A549 (cell line): ENCODE data around the gene TREML2. TPM values are rescaled to one million over a fixed set of nuclear protein-coding genes. Genes with fewer than 3 reads are reported as not detected.

Source experiments
- ATAC-seq, 2 experiments: fragments of 200-7000 bp in 1 of 2; fragments of >200 bp in 1 of 2; cut with Nextera tagmentation in 1 of 2; cut with Tn5 transposase in 1 of 2; 3 replicates each; pipeline versions ENCODE4 v1.8.0 to v1.9.1; 2018 to 2020; ENCODE audit warnings: mild to moderate bottlenecking in 1 of 2, moderate library complexity in 1 of 2
- CTCF ChIA-PET: fragments of 300-600 bp; sonication (Branson Sonifier 250); formaldehyde crosslinking; extraction: SDS; loops from one replicate; lab custom pipeline; 2021; ENCODE audit warnings: antibody characterized with exemption, inconsistent platforms; lab: Yijun Ruan, JAX
- POLR2A ChIA-PET: fragments of 350-600 bp; formaldehyde crosslinking; extraction: SDS; loops from one replicate; lab custom pipeline; 2021; ENCODE audit warnings: antibody characterized with exemption, inconsistent platforms; lab: Yijun Ruan, JAX
- DNase-seq, 2 experiments: peaks; one replicate each; pipeline versions ENCODE4 v3.0.0 to v3.0.0-alpha.2; 2011 to 2016; ENCODE audit warnings: low read depth in 1 of 2, low spot score in 1 of 2
- FAIRE-seq: peaks from 2 replicates; lab custom pipeline; 2011; peaks lifted over from hg19 to GRCh38; lab: Jason Lieb, UNC
- H3K27ac ChIP-seq, 2 experiments: fragments of >200 bp; sonication (Bioruptor Twin); formaldehyde crosslinking; 3 replicates each; pipeline ENCODE4 v1.5.1; 2016 to 2017
- H3K4me1 ChIP-seq: fragments of >200 bp; sonication (Bioruptor Twin); formaldehyde crosslinking; 3 replicates; pipeline ENCODE4 v1.6.1; 2016
- H3K4me2 ChIP-seq: fragments of >200 bp; sonication (Bioruptor Twin); formaldehyde crosslinking; 3 replicates; pipeline ENCODE4 v1.6.1; 2016
- H3K4me3 ChIP-seq: fragments of >200 bp; sonication (Bioruptor Twin); formaldehyde crosslinking; 3 replicates; pipeline ENCODE4 v1.5.1; 2016
- H3K9me3 ChIP-seq: fragments of >200 bp; sonication (Bioruptor Twin); formaldehyde crosslinking; 3 replicates; pipeline ENCODE4 v1.6.1; 2016
- CBX8 ChIP-seq: fragments of 200-600 bp; sonication (generic); IDR thresholded peaks from 2 replicates; pipeline ENCODE4 v1.6.1; 2016
- E2F6 ChIP-seq: IDR thresholded peaks from 2 replicates; pipeline ENCODE4 v1.6.1; 2012; ENCODE audit warnings: low read depth, borderline replicate concordance
- EHMT2 ChIP-seq: fragments of 200-600 bp; sonication (generic); IDR thresholded peaks from 2 replicates; pipeline ENCODE4 v1.6.1; 2016; ENCODE audit warnings: antibody characterized with exemption, low read depth, mild to moderate bottlenecking, moderate library complexity
- MAX ChIP-seq: IDR thresholded peaks from 2 replicates; pipeline ENCODE4 v1.6.1; 2012
- MAZ ChIP-seq: fragments of 150-350 bp; IDR thresholded peaks from 2 replicates; pipeline ENCODE4 v1.6.1; 2014; ENCODE audit warnings: antibody characterized with exemption, low read depth, low read length, borderline replicate concordance
- MYC ChIP-seq: IDR thresholded peaks from 2 replicates; pipeline ENCODE4 v1.6.1; 2012; ENCODE audit warnings: mild to moderate bottlenecking, inconsistent platforms, low read length, improper control_type of control experiment, borderline replicate concordance
- NR3C1 ChIP-seq: fragments of >200 bp; sonication (Bioruptor Twin); formaldehyde crosslinking; IDR thresholded peaks from 3 replicates; pipeline ENCODE4 v1.6.1; 2017
- POLR2AphosphoS2 ChIP-seq: conservative IDR thresholded peaks from 2 replicates; pipeline ENCODE4 v1.6.1; 2012; ENCODE audit warnings: low read length, improper control_type of control experiment, inconsistent platforms
- RFX5 ChIP-seq: fragments of 450-650 bp; IDR thresholded peaks from 2 replicates; pipeline ENCODE4 v1.7.1; 2014; ENCODE audit warnings: antibody characterized with exemption, mild to moderate bottlenecking, moderate library complexity
- RNF2 ChIP-seq: fragments of 200-600 bp; sonication (generic); IDR thresholded peaks from 2 replicates; pipeline ENCODE4 v1.6.1; 2016; ENCODE audit warnings: low read depth, mild to moderate bottlenecking, antibody characterized with exemption, moderate library complexity, borderline replicate concordance
- TFCP2L1 ChIP-seq: fragments of 250-450 bp; sonication (Bioruptor Pico); IDR thresholded peaks from 2 replicates; pipeline ENCODE4 v1.5.0; 2021; ENCODE audit warnings: mild to moderate bottlenecking
- ZC3H11A ChIP-seq: fragments of 450-650 bp; IDR thresholded peaks from 2 replicates; pipeline ENCODE4 v1.6.1; 2014; ENCODE audit warnings: antibody characterized with exemption, mild to moderate bottlenecking
- ZSCAN20 ChIP-seq: fragments of 250-450 bp; sonication (Bioruptor Pico); IDR thresholded peaks from 2 replicates; pipeline ENCODE4 v1.8.0; 2022; ENCODE audit warnings: mild to moderate bottlenecking, moderate library complexity
- WGBS: methylation state at CpG from one replicate; pipeline ENCODE4 v1.1.6; 2017; ENCODE audit errors: missing lambda C conversion rate; 5-methylcytosine and 5-hydroxymethylcytosine counted together
- polyA plus RNA-seq, 4 experiments: library from polyadenylated mRNA; depleted of rRNA in 3 of 4; stranded (reverse); fragments of >200 nt; fragmentation: RNase III in 1 of 4; extraction: RNeasy Plus Mini Kit Qiagen cat#74134 plus additional on column Dnase treatment in 1 of 4; gene quantifications; 2 replicates in 3 of 4; 3 replicates in 1 of 4; pipeline ENCODE4 v1.2.3, GENCODE V29; 2011 to 2017
- TF ChIP-seq, protein P1 (sequence below): fragments of >200 bp; sonication (Bioruptor Twin); formaldehyde crosslinking; IDR thresholded peaks from 3 replicates; pipeline ENCODE4 v1.5.1; 2016
- TF ChIP-seq, protein P2 (sequence below): fragments of >200 bp; sonication (Bioruptor Twin); formaldehyde crosslinking; IDR thresholded peaks from 3 replicates; pipeline ENCODE4 v1.6.1; 2016
- TF ChIP-seq, protein P3 (sequence below): IDR thresholded peaks from 2 replicates; pipeline ENCODE4 v1.6.1; 2012
- TF ChIP-seq, protein P4 (sequence below): fragments of 250-450 bp; sonication (Bioruptor Pico); IDR thresholded peaks from 2 replicates; pipeline ENCODE4 v1.5.0; 2021; ENCODE audit warnings: mild to moderate bottlenecking, moderate library complexity, borderline replicate concordance

TREML2 gene
- polyA plus RNA-seq, 2 of the 4 experiments (the other 2 are of a cell fraction) = not detected

- TF ChIP-seq POLR2AphosphoS2 = no peak
- TF ChIP-seq, protein P1, sequence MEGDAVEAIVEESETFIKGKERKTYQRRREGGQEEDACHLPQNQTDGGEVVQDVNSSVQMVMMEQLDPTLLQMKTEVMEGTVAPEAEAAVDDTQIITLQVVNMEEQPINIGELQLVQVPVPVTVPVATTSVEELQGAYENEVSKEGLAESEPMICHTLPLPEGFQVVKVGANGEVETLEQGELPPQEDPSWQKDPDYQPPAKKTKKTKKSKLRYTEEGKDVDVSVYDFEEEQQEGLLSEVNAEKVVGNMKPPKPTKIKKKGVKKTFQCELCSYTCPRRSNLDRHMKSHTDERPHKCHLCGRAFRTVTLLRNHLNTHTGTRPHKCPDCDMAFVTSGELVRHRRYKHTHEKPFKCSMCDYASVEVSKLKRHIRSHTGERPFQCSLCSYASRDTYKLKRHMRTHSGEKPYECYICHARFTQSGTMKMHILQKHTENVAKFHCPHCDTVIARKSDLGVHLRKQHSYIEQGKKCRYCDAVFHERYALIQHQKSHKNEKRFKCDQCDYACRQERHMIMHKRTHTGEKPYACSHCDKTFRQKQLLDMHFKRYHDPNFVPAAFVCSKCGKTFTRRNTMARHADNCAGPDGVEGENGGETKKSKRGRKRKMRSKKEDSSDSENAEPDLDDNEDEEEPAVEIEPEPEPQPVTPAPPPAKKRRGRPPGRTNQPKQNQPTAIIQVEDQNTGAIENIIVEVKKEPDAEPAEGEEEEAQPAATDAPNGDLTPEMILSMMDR = no peak
- no peak for TF ChIP-seq NR3C1
- TF ChIP-seq MAX = no peak
- no peak for TF ChIP-seq RNF2
- no peak for TF ChIP-seq E2F6
- TF ChIP-seq ZC3H11A = no peak
- no peak for TF ChIP-seq ZSCAN20
- TF ChIP-seq EHMT2 = no peak
- no peak for FAIRE-seq
- WGBS = 58% methylated on average over 8 of the region's 10 CpGs
These were observed 14.9 kb downstream of the TREML2 start for GRCh38 chr6:41186031-41186562.

GRCh38 chr6:41184761-41185160 lies 16.2 kb downstream of the TREML2 start:
- TF ChIP-seq POLR2AphosphoS2 = no peak
- TF ChIP-seq, protein P2, sequence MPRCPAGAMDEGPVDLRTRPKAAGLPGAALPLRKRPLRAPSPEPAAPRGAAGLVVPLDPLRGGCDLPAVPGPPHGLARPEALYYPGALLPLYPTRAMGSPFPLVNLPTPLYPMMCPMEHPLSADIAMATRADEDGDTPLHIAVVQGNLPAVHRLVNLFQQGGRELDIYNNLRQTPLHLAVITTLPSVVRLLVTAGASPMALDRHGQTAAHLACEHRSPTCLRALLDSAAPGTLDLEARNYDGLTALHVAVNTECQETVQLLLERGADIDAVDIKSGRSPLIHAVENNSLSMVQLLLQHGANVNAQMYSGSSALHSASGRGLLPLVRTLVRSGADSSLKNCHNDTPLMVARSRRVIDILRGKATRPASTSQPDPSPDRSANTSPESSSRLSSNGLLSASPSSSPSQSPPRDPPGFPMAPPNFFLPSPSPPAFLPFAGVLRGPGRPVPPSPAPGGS = no peak
- TF ChIP-seq, protein P3, sequence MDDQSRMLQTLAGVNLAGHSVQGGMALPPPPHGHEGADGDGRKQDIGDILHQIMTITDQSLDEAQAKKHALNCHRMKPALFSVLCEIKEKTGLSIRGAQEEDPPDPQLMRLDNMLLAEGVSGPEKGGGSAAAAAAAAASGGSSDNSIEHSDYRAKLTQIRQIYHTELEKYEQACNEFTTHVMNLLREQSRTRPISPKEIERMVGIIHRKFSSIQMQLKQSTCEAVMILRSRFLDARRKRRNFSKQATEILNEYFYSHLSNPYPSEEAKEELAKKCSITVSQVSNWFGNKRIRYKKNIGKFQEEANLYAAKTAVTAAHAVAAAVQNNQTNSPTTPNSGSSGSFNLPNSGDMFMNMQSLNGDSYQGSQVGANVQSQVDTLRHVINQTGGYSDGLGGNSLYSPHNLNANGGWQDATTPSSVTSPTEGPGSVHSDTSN = no peak
- no peak for TF ChIP-seq RFX5
- no peak for TF ChIP-seq TFCP2L1 (CRISPR knock-in tag)
- TF ChIP-seq MAX = no peak
- TF ChIP-seq, protein P4, sequence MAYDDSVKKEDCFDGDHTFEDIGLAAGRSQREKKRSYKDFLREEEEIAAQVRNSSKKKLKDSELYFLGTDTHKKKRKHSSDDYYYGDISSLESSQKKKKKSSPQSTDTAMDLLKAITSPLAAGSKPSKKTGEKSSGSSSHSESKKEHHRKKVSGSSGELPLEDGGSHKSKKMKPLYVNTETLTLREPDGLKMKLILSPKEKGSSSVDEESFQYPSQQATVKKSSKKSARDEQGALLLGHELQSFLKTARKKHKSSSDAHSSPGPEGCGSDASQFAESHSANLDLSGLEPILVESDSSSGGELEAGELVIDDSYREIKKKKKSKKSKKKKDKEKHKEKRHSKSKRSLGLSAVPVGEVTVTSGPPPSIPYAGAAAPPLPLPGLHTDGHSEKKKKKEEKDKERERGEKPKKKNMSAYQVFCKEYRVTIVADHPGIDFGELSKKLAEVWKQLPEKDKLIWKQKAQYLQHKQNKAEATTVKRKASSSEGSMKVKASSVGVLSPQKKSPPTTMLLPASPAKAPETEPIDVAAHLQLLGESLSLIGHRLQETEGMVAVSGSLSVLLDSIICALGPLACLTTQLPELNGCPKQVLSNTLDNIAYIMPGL = no peak
- no peak for TF ChIP-seq MYC
- TF ChIP-seq MAZ = no peak
- no peak for TF ChIP-seq CBX8
- ChIA-PET CTCF (interaction anchor here (0.9 to 1.2 kb wide), 2 partner anchors 93 to 115 kb away, joined by 3 read pairs; no protein-coding TSS in a partner anchor), POLR2A (no interaction called here)
- Histone ChIP-seq H3K4me2 (no peak overlapping the region), H3K9me3 (peaks cover 6% of the 10 kb centered on the region; the same call in 2 of the 3 replicates), H3K27ac (no peak overlapping the region), H3K4me1 (no peaks in the 10 kb centered on the region), H3K4me3 (no peak overlapping the region)
- FAIRE-seq (no peak), ATAC-seq (no peak), DNase-seq (no peak)
- WGBS = 32% methylated on average over 7 of the region's 7 CpGs

More at GRCh38 chr6:41186031-41186562, 14.9 kb downstream of the TREML2 start:
- no peak for ATAC-seq
- Histone ChIP-seq H3K9me3 (peaks cover 14% of the 10 kb centered on the region; the same call in 2 of the 3 replicates), H3K4me3 (no peak overlapping the region), H3K4me2 (no peak overlapping the region), H3K4me1 (no peaks in the 10 kb centered on the region), H3K27ac (no peak overlapping the region)
- ChIA-PET CTCF (interaction anchor here (0.9 kb wide), 1 partner anchor 10 kb away, joined by 3 read pairs; no protein-coding TSS in a partner anchor), POLR2A (no interaction called here)
- no peak for DNase-seq
